ENCODE results near the gene BMP8A.
"Not testable (repeated sequence)": the region's sequence is repeated elsewhere in the genome, so short reads cannot be mapped to it uniquely, and the experiment has no call there.

The BMP8A gene, protein sequence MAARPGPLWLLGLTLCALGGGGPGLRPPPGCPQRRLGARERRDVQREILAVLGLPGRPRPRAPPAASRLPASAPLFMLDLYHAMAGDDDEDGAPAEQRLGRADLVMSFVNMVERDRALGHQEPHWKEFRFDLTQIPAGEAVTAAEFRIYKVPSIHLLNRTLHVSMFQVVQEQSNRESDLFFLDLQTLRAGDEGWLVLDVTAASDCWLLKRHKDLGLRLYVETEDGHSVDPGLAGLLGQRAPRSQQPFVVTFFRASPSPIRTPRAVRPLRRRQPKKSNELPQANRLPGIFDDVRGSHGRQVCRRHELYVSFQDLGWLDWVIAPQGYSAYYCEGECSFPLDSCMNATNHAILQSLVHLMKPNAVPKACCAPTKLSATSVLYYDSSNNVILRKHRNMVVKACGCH

DNA sequence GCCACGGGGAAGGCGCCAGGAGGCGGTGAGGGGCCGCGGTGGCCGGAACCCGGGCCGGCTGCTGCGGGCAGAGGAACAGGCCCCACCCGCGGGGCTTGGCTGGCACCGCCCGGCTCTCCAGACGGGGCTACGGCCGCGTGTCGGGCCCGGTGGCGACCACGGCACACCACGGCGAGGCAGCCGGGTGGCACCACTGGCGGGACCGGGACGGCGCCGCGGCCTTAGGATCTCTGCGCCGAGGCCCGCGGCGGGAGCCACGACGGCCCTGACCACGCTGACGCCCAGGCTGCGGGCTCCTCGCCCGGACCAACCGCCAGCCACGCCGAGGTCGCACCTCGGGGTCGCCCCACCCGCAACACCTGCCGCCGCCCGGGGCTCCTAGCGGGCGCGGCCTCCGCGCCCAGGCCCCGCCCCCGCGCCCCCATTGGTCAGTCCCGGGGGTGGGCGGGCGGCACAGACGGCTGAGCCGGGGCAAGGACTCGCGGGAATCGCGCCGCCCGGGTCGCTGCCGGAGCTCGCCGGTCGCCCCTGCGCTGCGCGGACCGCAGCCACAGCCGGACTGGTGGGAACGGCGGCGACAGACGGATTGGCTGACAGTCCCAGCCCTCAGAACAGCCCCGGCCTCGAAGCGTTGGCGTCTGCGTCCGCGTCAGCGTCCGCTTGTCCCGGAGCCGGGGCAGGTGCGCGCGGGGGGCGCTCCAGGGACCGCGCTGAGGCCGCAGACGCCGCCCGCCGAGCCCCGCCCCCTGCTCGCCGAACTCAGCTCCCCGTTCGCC lies at the start of gene BMP8A:
Gene BMP8A (plus strand): TSS at position 491 of the 776 bp plus-strand sequence. CDS start 356 bp downstream, outside the sequence.
- peak in 7 of 58 donors; percentile 20 to 49 (median 30) for DNase-seq

DNA sequence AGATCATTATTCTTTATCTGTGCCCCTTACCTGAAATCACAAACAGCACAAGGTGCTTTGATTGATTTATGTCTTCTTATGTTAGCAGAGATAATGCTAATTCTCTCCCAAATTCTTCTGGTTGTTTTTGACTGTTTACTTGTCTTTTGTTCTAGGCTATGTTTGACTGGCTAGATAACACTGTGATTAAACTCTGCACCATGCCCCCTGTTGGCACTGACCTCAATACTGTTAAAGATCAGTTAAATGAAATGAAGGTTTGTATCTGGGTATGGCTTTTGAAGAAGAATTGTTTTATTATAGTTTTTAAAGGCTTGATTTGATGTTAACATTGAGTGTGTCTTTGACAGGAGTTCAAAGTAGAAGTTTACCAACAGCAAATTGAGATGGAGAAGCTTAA lies 49.6 kb upstream of the BMP8A start:
- no peak for DNase-seq

DNA sequence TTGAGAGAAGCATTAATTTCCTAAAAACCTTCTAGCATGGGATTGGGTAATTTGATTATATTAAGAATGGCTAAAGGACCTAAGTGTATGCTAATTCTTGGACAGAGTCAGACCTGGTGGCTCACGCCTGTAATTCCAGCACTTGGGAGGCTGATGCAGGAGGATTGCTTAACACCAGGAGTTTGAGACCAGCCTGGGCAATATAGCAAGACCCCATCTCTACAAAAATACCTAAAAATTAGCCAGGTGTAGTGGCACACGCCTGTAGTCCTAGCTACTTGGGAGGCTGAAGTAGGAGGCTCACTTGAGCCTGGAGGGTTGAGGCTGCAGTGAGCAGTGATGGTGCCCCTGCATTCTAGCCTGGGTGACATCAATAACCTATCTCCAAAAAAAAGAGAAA lies 45.9 kb upstream of the BMP8A start:
- no peak for DNase-seq

DNA sequence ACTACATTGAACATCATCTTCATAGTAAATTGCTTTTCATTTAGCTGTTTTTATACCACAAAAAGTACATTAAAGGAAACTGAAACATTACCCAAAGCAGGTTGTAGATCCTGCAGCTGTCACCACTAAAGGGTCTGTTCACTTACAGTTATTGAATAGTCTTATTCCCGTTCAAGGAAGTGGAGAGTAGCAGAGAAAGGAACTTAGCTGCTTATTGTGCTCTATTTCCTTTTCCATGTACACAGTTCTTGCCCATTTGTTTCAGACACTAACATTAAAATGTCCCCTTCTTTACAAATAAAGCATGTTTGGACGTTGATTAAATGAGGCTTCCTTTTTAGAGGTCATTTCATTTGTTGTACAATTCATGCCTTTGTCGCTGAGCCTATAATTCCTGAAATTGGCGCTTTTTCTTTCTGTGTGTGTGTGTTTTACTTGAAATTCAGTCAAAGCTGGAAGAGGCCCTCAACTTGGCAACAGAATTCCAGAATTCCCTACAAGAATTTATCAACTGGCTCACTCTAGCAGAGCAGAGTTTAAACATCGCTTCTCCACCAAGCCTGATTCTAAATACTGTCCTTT lies 44.4 kb upstream of the BMP8A start:
- DNase-seq, result peak in 1 of 58 donors; percentile 27

DNA sequence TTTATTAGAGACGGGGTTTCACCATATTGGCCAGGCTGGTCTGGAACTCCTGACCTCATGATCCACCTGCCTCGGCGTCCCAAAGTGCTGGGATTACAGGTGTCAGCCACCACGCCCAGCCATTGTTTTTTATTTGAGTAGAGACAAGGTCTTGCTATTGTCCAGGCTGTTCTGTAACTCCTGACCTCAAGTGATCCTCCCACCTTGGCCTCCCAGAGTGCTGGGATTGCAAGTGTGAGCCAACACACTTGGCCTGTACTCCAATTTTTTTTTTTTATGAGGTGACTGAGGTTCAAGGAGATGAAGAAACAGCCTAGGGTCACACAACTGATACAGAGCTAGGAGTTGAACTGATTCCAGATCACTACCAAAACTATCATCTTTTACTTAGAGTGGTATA lies 41.4 kb upstream of the BMP8A start:
- not testable (repeated sequence) for DNase-seq

DNA sequence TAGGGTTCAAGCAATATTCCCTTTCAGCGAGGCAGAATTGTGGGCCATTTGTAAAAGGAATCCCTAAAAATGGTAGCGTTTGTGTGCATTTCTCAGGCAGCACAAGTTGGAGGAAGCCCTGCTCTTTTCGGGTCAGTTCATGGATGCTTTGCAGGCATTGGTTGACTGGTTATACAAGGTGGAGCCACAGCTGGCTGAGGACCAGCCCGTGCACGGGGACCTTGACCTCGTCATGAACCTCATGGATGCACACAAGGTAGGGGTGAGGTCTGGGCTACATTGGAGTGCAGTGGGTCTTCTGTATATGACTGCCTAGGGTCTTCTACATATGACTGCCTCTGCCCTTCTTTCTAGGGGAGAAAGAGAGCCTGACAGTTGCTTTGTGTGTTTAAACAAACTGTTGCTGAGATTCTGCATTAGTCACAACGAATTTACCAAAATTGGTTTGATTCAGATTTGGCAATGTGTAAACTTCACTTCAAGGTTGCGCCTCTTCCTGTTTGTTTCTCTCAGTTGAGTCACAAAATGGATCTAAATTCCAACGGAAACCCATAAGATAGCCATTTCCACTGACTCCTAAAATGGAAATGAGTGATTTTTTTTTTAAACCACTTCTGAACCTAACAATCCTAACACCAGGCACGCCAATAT lies 40.4 kb upstream of the BMP8A start:
- DNase-seq, result no peak

DNA sequence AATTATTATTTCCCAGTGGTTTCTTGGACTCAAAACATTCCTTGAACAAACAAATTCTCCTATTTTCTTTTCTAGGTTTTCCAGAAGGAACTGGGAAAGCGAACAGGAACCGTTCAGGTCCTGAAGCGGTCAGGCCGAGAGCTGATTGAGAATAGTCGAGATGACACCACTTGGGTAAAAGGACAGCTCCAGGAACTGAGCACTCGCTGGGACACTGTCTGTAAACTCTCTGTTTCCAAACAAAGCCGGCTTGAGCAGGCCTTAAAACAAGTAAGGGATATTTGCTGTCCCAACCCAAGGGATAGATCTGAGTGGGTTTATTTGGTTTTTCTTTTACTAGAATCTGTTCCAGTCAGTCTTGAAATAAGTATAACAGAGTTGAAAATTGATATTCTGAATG lies 39.4 kb upstream of the BMP8A start:
- DNase-seq, result peak in 3 of 58 donors; percentile 2 to 7 (median 6)

DNA sequence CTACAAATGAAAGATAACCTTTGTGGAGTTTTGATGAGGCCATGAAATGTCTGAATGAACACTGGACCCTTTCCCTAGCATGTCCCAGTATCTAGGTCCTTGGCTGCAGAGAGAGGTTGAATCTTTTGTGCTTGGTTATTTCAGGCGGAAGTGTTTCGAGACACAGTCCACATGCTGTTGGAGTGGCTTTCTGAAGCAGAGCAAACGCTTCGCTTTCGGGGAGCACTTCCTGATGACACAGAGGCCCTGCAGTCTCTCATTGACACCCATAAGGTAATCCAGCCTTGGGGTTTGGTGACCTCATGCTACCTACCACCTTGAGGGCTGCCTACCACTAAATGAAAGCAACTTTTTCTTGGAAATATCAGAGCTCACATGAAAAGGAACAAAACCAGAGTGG lies 38.9 kb upstream of the BMP8A start:
- peak in 1 of 58 donors; percentile 1 for DNase-seq

DNA sequence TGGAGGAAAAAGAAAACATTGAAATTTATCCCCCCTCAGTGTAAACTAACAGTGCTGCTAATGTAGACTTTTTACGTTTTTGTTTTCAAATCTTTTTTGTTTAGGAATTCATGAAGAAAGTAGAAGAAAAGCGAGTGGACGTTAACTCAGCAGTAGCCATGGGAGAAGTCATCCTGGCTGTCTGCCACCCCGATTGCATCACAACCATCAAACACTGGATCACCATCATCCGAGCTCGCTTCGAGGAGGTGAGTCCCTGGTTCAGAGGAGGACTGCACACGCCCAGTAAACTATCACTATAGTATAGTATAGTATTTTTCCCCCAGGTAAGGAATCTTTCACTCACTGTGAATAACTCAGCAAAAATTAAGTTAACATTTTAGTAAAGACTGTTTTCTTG lies 37.8 kb upstream of the BMP8A start:
- peak in 3 of 58 donors; percentile 10 to 57 (median 37) for DNase-seq

DNA sequence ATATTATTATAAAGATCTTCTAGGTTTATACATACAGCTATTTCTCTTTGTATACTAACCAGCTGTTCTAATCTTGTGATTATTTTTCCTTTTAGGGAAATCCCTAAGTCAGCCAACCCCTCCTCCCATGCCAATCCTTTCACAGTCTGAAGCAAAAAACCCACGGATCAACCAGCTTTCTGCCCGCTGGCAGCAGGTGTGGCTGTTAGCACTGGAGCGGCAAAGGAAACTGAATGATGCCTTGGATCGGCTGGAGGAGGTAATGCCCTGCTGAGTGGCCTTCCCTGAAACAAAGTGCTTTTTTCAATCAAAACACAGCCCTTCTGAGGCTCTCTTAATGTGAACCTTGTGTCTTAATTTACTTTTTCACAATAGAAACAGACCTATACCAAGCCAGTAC lies 32.4 kb upstream of the BMP8A start:
- peak in 2 of 58 donors; percentile 1 to 5 for DNase-seq

DNA sequence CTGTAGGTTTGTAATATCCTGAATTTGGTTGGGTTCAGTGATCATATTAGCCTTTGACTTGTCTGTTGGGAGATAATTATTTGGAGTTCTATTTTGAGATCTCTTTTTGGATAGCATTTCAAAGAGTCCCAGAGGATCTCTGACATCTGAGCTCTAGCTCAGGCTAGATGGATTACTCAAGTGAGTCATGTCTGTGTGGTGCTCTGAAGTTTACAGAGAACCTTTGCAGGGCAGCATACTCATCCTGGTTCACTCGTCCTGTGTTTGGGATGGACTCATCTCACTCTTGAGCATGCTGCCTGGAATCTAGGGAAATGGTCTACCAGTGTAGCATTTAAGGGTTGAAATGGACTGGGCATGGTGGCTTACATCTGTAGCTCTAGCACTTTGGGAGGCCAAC lies 29.4 kb upstream of the BMP8A start:
- no peak for DNase-seq

DNA sequence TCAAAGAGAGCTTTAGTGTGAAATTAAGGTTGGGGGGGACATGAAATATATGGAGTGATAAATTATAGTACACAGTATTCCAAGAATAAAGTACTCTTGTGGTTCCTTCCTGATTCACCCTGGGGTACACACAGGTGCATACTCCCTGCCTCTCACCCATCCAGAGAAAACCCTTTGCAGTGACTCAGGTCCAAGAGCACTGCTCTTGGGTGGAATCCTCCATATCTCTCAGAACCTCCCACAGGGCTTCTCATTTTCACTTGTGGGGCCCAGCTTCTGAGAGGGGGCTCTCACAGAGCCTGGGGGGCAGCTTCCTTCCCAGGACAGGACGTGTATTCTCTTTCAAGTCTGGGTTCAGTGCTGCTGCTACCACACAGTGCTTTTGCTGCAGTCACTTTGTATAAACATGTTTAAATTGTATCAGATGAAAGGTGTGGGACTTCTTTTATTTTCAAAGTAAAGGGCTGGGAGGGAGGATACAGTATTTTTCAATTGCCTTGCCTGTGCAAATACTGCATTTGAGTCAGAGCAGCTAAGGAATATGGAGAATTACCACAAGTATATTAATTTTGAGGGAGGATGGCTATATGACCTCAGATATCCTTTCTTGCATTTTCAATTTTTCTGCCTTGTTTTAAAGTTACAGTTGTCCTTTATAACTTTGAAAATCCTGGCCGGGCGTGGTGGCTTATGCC lies 24.9 kb upstream of the BMP8A start:
- no peak for DNase-seq

DNA sequence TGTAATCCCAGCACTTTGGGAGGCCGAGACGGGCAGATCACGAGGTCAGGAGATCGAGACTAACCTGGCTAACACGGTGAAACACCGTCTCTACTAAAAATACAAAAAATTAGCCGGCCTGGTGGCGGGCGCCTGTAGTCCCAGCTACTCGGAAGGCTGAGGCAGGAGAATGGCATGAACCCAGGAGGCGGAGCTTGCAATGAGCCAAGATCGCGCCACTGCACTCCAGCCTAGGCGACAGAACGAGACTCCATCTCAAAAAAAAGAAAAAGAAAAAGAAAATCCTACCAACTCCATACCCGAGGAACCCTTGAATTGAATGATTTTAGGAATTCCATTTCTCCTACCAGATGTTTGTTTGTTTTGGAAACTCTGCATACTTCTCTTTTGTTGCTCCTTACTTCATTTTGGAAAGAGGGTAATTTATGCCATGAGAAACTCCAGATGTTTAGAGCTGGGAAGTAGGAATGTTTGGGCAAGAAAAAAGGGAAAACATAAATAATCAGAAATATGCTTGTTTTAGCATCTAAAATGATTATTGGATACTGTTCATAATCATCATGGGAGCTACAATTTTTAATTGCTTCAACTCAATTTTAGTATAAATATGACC lies 24.2 kb upstream of the BMP8A start:
- not testable (repeated sequence) for DNase-seq

DNA sequence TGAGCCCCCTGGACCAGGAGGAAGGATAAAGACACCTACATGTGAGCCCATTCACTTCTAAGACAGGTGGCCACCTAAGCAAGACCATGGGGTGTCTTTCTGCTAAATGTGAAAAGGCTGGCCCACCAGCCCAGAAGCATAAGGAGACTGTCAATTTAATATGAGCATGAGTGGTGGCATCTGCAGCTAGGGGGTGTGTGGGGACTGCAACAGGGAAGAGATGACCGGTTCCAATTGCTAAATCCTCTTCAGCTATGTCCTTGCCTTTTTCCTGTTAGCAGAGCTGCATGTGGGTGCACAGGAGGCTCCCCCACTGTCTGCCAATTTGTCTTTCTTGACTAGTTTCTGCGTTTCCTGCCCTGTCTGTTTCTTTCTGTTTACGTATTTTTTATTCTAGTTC lies 22.3 kb upstream of the BMP8A start:
- DNase-seq, result no peak

DNA sequence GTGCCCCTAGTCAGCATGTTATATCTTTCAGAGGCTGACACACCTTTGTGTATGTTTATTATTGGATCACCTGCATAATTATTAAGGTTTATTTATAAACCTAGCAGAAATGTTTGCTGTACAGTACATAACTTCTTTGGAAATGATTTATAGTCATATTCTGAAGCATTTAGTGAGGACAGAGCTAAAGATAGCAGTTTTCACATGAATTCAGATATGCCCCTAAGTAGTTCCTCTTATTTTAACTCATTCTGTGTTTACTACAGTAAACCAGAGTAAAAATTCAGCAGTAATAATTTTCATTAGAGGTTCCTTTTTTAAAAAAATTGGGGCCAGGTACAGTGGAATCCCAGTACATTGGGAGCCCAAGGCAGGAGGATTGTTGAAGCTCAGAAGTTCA lies 21.4 kb upstream of the BMP8A start:
- no peak for DNase-seq

DNA sequence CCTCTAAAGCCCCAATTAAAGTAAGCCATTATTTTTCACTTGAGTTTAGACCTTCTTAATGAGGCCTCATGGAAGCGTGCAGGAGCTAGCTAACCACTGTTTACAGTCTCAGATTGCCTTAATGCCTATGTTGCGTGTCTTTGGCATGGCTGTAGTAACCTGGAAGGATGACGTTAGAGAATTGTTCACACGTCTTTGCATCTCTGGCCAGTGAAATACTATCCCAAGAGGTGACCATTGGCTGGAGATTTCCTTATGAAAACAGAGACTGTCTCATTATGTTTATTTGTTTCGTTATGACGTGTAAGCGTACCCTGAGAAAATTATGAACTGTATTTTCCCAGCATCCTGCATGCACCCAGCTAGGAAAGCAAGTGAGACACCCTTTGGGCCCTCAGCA lies 18.6 kb upstream of the BMP8A start:
- no peak for DNase-seq

DNA sequence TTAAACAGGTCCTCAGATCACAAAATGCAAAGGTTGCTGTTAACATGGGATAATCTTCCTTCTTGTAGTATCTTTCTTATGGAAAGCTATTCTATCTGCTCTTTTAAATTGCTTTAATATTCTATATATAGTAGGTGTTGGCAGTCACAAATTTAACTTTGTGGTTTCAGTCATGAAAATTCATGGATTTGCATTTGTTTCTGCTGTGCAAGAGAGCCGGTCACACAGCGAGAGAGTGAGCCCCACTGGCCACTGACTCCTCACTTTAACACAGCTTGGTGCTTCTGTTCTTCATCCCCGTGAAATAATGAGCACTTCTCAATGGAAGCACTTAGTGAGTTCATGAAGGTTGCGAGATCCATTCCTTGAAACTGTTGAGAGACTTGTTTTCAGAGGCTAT lies 18.1 kb upstream of the BMP8A start:
- no peak for DNase-seq

DNA sequence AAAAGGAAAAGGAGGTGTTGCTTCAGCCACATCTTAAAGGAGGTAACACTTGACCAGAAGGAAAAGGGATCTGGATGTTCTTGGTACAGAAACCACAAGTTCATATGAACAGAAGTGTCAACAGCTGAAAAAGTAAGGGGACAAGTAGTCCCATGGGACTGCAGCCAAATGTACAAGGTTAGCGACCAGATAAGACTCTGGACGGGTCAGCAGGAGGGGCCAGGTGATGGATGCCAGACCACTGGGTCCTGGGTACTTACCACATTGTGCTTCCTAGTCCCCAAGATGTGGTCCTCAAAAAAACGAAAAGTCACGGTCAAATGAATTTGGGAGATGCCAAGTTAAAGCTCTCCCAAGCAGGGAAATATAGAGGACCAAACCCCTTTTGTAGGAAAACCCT lies 16.6 kb upstream of the BMP8A start:
- no peak for DNase-seq

DNA sequence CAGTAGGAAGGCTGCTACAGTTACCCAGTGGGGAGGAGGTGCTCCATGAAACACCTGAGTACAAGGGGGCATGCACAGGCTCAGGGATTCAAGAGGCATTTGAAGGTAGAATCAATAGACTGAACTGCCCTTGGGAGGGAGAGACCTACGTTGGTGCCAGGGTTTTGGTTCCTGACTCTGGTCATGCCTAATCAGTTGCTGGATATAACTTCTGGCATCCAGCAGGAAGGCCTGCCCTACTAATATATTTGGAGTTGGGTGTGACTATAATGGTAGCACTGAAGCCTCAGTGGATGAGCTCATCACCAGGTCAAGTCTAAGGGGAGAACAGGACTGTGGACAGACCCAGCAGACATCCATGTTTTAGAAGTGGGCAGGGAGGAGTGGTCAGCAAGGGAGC lies 15.9 kb upstream of the BMP8A start:
- DNase-seq, result not testable (repeated sequence)

DNA sequence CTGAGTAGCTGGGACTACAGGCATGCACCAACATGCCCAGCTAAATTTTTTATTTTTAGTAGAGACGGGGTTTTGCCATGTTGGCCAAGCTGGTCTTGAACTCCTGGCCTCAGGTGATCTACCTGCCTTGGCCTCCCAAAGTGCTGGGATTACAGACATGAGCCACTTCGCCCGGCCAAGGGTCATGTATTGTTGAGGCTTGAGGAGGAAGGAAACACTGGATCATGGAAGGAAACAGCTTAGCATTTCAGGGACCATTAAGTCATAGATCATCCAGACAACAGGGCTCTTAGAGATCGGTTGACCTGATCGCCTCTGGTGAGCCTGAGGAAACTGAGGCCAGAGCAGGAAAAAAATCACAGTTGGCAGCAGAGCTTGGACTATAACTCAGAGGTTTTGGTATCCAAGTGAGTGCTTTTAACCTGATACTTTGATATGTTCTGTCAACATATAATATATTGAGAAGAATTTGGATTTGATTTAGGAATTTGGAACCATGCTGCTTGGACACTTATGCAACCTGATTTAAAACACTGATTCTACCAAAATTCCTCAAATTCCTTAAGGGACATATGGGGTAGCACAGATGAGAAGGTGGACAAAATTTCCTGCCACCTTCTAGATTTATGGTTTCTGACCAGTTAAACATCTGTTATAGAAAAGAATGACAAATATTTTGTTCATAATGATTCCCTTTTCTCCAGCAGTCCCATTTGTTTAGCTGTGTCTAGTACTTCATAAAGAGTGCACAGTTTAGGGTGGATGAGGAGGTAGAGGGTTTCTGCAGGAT lies 13.1 kb upstream of the BMP8A start:
- no peak for DNase-seq
